HEK293 (cell line): Measurements from ENCODE around the gene ITIH3.

Experiments used
- KLF1 ChIP-seq: fragments of 450-650 bp; formaldehyde crosslinking; IDR thresholded peaks from 2 replicates; pipeline ENCODE4 v1.5.1; 2016; ENCODE audit warnings: missing biosample characterization, missing genetic modification characterization
- KLF10 ChIP-seq: fragments of 450-650 bp; IDR thresholded peaks from 2 replicates; pipeline ENCODE4 v1.5.1; 2018; ENCODE audit warnings: missing biosample characterization, mild to moderate bottlenecking, missing genetic modification characterization
- KLF16 ChIP-seq: fragments of 450-650 bp; formaldehyde crosslinking; IDR thresholded peaks from 2 replicates; pipeline ENCODE4 v1.5.1; 2017; ENCODE audit warnings: missing biosample characterization, missing genetic modification characterization
- MZF1 ChIP-seq: fragments of 450-650 bp; formaldehyde crosslinking; IDR thresholded peaks from 2 replicates; pipeline ENCODE4 v1.5.1; 2017; ENCODE audit warnings: missing biosample characterization, missing genetic modification characterization, borderline replicate concordance
- PRDM1 ChIP-seq: fragments of 450-650 bp; formaldehyde crosslinking; IDR thresholded peaks from 2 replicates; pipeline ENCODE4; 2016; ENCODE audit warnings: missing biosample characterization, missing genetic modification characterization
- SALL2 ChIP-seq: fragments of 450-650 bp; formaldehyde crosslinking; IDR thresholded peaks from 2 replicates; pipeline ENCODE4 v1.5.0; 2017; ENCODE audit warnings: missing biosample characterization, mild to moderate bottlenecking, missing genetic modification characterization, borderline replicate concordance
- SCRT2 ChIP-seq: fragments of 450-650 bp; formaldehyde crosslinking; IDR thresholded peaks from 2 replicates; pipeline ENCODE4 v1.5.1; 2016; ENCODE audit warnings: missing biosample characterization, missing genetic modification characterization
- SP3 ChIP-seq: fragments of 450-650 bp; formaldehyde crosslinking; IDR thresholded peaks from 2 replicates; pipeline ENCODE4 v1.5.1; 2016; ENCODE audit warnings: missing biosample characterization, missing genetic modification characterization
- WT1 ChIP-seq: fragments of 450-650 bp; formaldehyde crosslinking; IDR thresholded peaks from 2 replicates; pipeline ENCODE4 v1.5.1; 2016; ENCODE audit warnings: missing biosample characterization, missing genetic modification characterization
- ZBTB1 ChIP-seq: fragments of 450-650 bp; formaldehyde crosslinking; IDR thresholded peaks from 2 replicates; pipeline ENCODE4 v1.5.1; 2016; ENCODE audit warnings: missing biosample characterization, missing genetic modification characterization
- ZBTB48 ChIP-seq: fragments of 450-650 bp; formaldehyde crosslinking; IDR thresholded peaks from 2 replicates; pipeline ENCODE4 v1.5.1; 2016; ENCODE audit warnings: missing biosample characterization, missing genetic modification characterization
- ZBTB8A ChIP-seq: fragments of 450-650 bp; formaldehyde crosslinking; IDR thresholded peaks from 2 replicates; pipeline ENCODE4 v1.5.1; 2016; ENCODE audit warnings: missing biosample characterization, missing genetic modification characterization
- ZEB2 ChIP-seq: fragments of 450-650 bp; formaldehyde crosslinking; IDR thresholded peaks from 2 replicates; pipeline ENCODE4 v1.5.1; 2016; ENCODE audit warnings: missing biosample characterization, missing genetic modification characterization
- ZFP37 ChIP-seq: fragments of 450-650 bp; formaldehyde crosslinking; IDR thresholded peaks from 2 replicates; pipeline ENCODE4 v1.5.1; 2016; ENCODE audit warnings: missing biosample characterization, missing genetic modification characterization
- ZNF114 ChIP-seq: fragments of 450-650 bp; formaldehyde crosslinking; IDR thresholded peaks from 2 replicates; pipeline ENCODE4 v1.5.0; 2017; ENCODE audit warnings: missing biosample characterization, missing genetic modification characterization
- ZNF146 ChIP-seq: fragments of 450-650 bp; formaldehyde crosslinking; IDR thresholded peaks from 2 replicates; pipeline ENCODE4 v1.5.1; 2016; ENCODE audit warnings: missing biosample characterization, missing genetic modification characterization
- ZNF202 ChIP-seq: fragments of 450-650 bp; formaldehyde crosslinking; IDR thresholded peaks from 2 replicates; pipeline ENCODE4 v1.5.1; 2016; ENCODE audit warnings: missing biosample characterization, missing genetic modification characterization, borderline replicate concordance
- ZNF211 ChIP-seq: fragments of 450-650 bp; formaldehyde crosslinking; IDR thresholded peaks from 2 replicates; pipeline ENCODE4 v1.5.1; 2016; ENCODE audit warnings: low read depth, missing biosample characterization, missing genetic modification characterization
- ZNF214 ChIP-seq: fragments of 450-650 bp; formaldehyde crosslinking; IDR thresholded peaks from 2 replicates; pipeline ENCODE4 v1.5.1; 2017; ENCODE audit warnings: missing biosample characterization, mild to moderate bottlenecking, missing genetic modification characterization, borderline replicate concordance
- ZNF292 ChIP-seq: fragments of 450-650 bp; formaldehyde crosslinking; IDR thresholded peaks from 2 replicates; pipeline ENCODE4 v1.5.1; 2016; ENCODE audit warnings: low read depth, missing biosample characterization, missing genetic modification characterization, borderline replicate concordance
- ZNF324 ChIP-seq: fragments of 450-650 bp; formaldehyde crosslinking; IDR thresholded peaks from 2 replicates; pipeline ENCODE4 v1.5.1; 2016; ENCODE audit warnings: missing biosample characterization, missing genetic modification characterization
- ZNF544 ChIP-seq: fragments of 450-650 bp; formaldehyde crosslinking; IDR thresholded peaks from 2 replicates; pipeline ENCODE4 v1.5.0; 2017; ENCODE audit warnings: missing biosample characterization, missing genetic modification characterization
- ZNF558 ChIP-seq: fragments of 450-650 bp; formaldehyde crosslinking; IDR thresholded peaks from 2 replicates; pipeline ENCODE4 v1.5.1; 2016; ENCODE audit warnings: missing biosample characterization, missing genetic modification characterization
- ZNF561 ChIP-seq: fragments of 450-650 bp; IDR thresholded peaks from 2 replicates; pipeline ENCODE4 v1.5.1; 2018; ENCODE audit warnings: missing biosample characterization, missing genetic modification characterization, borderline replicate concordance
- ZNF623 ChIP-seq: fragments of 450-650 bp; formaldehyde crosslinking; IDR thresholded peaks from 2 replicates; pipeline ENCODE4 v1.5.1; 2016; ENCODE audit warnings: missing biosample characterization, missing genetic modification characterization
- ZNF658 ChIP-seq: fragments of 450-650 bp; formaldehyde crosslinking; IDR thresholded peaks from 2 replicates; pipeline ENCODE4; 2016; ENCODE audit warnings: missing biosample characterization, missing genetic modification characterization
- ZNF670 ChIP-seq: fragments of 450-650 bp; formaldehyde crosslinking; IDR thresholded peaks from 2 replicates; pipeline ENCODE4 v1.5.1; 2016; ENCODE audit warnings: missing biosample characterization, missing genetic modification characterization, low read depth
- ZNF777 ChIP-seq: fragments of 450-650 bp; formaldehyde crosslinking; IDR thresholded peaks from 2 replicates; pipeline ENCODE4 v1.5.1; 2017; ENCODE audit warnings: missing biosample characterization, missing genetic modification characterization, borderline replicate concordance
- ZNF792 ChIP-seq: fragments of 450-650 bp; formaldehyde crosslinking; IDR thresholded peaks from 2 replicates; pipeline ENCODE4 v1.5.1; 2016; ENCODE audit warnings: missing biosample characterization, missing genetic modification characterization
- TF ChIP-seq, protein P1 (sequence below): fragments of 450-650 bp; formaldehyde crosslinking; IDR thresholded peaks from 2 replicates; pipeline ENCODE4 v1.5.1; 2016; ENCODE audit warnings: missing biosample characterization, missing genetic modification characterization
- TF ChIP-seq, protein P2 (sequence below): fragments of 450-650 bp; formaldehyde crosslinking; IDR thresholded peaks from 2 replicates; pipeline ENCODE4 v1.5.1; 2016; ENCODE audit warnings: missing biosample characterization, missing genetic modification characterization
- TF ChIP-seq, protein P3 (sequence below): fragments of 450-650 bp; formaldehyde crosslinking; IDR thresholded peaks from 2 replicates; pipeline ENCODE4 v1.5.1; 2017; ENCODE audit warnings: missing biosample characterization, missing genetic modification characterization
- TF ChIP-seq, protein P4 (sequence below): fragments of 450-650 bp; formaldehyde crosslinking; IDR thresholded peaks from 2 replicates; pipeline ENCODE4 v1.5.1; 2016; ENCODE audit warnings: missing biosample characterization, missing genetic modification characterization

The ITIH3 gene

DNA sequence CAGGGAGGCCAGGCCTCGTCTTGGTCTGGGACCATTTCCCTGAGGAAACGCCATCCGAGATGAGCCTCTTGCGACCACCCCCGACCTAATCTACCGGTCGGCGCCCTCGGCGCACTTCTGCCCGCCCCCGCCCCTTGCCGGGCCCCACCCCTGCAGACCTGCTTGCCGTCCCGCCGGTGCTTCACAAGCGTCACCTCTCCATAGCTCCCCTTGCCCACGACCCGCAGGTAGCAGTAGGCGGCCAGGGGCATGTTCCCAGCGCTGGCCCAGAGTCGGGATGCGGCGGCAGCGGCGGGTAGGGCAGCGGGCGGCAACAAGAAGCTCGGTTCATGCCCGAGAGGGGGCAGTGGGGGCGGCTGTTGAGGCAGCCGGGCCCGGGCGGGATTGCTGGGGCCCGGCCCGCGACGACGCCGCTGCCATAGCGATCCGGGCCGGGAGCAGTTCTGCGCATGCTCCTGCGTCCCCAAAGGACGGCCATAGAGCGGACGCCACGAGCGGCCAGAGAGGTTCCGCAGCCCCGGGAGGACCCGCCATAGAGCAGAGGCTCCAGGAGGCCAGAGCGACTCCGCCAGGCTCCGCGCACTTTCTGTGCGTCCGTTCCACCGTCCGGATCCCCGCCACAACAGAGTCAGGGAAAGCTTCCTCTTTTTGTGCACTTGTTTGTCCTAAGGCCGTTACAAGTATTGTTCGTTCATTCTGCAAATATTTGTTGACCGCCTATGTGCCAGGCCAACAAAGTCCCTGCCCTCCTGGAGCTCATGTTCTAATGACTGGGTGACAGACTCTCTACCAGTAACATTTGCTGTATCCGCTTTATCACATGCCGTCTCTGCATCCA is 23.9 kb upstream of the ITIH3 start, which contains the start of gene NEK4 (continued):
- TF ChIP-seq ZNF292 (tag by site-specific recombination) (no peak), ZEB2 (tag by site-specific recombination) (peak; percentile 54), ZNF777 (tag by site-specific recombination) (no peak), SCRT2 (tag by site-specific recombination) (no peak), KLF1 (0 out of 2 replicates have a peak, but pooled peaks have one; percentile 18), ZNF670 (tag by site-specific recombination) (no peak), ZNF558 (tag by site-specific recombination) (no peak), ZNF561 (tag by site-specific recombination) (peak; percentile 20; the same call in 1 of the 2 replicates), MZF1 (tag by site-specific recombination) (no peak), KLF10 (tag by site-specific recombination) (no peak), ZNF623 (tag by site-specific recombination) (no peak), ZNF544 (tag by site-specific recombination) (no peak), KLF16 (tag by site-specific recombination) (0 out of 2 replicates have a peak, but pooled peaks have one; percentile 15), ZBTB1 (no peak), ZNF214 (tag by site-specific recombination) (no peak), ZNF211 (no peak), ZBTB48 (tag by site-specific recombination) (no peak), ZNF658 (tag by site-specific recombination) (no peak), PRDM1 (tag by site-specific recombination) (no peak), ZNF146 (tag by site-specific recombination) (no peak), ZNF792 (no peak), ZFP37 (no peak), ZNF114 (tag by site-specific recombination) (no peak), ZNF202 (no peak), SALL2 (tag by site-specific recombination) (no peak), WT1 (no peak), ZBTB8A (peak; percentile 57), ZNF324 (tag by site-specific recombination) (no peak), SP3 (peak; percentile 48)
- TF ChIP-seq, protein P1, sequence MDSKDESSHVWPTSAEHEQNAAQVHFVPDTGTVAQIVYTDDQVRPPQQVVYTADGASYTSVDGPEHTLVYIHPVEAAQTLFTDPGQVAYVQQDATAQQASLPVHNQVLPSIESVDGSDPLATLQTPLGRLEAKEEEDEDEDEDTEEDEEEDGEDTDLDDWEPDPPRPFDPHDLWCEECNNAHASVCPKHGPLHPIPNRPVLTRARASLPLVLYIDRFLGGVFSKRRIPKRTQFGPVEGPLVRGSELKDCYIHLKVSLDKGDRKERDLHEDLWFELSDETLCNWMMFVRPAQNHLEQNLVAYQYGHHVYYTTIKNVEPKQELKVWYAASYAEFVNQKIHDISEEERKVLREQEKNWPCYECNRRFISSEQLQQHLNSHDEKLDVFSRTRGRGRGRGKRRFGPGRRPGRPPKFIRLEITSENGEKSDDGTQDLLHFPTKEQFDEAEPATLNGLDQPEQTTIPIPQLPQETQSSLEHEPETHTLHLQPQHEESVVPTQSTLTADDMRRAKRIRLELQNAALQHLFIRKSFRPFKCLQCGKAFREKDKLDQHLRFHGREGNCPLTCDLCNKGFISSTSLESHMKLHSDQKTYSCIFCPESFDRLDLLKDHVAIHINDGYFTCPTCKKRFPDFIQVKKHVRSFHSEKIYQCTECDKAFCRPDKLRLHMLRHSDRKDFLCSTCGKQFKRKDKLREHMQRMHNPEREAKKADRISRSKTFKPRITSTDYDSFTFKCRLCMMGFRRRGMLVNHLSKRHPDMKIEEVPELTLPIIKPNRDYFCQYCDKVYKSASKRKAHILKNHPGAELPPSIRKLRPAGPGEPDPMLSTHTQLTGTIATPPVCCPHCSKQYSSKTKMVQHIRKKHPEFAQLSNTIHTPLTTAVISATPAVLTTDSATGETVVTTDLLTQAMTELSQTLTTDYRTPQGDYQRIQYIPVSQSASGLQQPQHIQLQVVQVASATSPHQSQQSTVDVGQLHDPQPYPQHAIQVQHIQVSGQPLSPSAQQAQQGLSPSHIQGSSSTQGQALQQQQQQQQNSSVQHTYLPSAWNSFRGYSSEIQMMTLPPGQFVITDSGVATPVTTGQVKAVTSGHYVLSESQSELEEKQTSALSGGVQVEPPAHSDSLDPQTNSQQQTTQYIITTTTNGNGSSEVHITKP (tag by site-specific recombination), result no peak
- TF ChIP-seq, protein P2, sequence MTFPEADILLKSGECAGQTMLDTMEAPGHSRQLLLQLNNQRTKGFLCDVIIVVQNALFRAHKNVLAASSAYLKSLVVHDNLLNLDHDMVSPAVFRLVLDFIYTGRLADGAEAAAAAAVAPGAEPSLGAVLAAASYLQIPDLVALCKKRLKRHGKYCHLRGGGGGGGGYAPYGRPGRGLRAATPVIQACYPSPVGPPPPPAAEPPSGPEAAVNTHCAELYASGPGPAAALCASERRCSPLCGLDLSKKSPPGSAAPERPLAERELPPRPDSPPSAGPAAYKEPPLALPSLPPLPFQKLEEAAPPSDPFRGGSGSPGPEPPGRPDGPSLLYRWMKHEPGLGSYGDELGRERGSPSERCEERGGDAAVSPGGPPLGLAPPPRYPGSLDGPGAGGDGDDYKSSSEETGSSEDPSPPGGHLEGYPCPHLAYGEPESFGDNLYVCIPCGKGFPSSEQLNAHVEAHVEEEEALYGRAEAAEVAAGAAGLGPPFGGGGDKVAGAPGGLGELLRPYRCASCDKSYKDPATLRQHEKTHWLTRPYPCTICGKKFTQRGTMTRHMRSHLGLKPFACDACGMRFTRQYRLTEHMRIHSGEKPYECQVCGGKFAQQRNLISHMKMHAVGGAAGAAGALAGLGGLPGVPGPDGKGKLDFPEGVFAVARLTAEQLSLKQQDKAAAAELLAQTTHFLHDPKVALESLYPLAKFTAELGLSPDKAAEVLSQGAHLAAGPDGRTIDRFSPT, result no peak
- TF ChIP-seq, protein P3, sequence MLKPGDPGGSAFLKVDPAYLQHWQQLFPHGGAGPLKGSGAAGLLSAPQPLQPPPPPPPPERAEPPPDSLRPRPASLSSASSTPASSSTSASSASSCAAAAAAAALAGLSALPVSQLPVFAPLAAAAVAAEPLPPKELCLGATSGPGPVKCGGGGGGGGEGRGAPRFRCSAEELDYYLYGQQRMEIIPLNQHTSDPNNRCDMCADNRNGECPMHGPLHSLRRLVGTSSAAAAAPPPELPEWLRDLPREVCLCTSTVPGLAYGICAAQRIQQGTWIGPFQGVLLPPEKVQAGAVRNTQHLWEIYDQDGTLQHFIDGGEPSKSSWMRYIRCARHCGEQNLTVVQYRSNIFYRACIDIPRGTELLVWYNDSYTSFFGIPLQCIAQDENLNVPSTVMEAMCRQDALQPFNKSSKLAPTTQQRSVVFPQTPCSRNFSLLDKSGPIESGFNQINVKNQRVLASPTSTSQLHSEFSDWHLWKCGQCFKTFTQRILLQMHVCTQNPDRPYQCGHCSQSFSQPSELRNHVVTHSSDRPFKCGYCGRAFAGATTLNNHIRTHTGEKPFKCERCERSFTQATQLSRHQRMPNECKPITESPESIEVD (tag by site-specific recombination), result no peak
- TF ChIP-seq, protein P4, sequence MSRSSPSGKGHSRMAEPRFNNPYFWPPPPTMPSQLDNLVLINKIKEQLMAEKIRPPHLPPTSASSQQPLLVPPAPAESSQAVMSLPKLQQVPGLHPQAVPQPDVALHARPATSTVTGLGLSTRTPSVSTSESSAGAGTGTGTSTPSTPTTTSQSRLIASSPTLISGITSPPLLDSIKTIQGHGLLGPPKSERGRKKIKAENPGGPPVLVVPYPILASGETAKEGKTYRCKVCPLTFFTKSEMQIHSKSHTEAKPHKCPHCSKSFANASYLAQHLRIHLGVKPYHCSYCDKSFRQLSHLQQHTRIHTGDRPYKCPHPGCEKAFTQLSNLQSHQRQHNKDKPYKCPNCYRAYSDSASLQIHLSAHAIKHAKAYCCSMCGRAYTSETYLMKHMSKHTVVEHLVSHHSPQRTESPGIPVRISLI, result no peak
